ENCODE data around the gene CCDC194.
A peak's percentile ranks its signal among the peaks of the same experiment; 100 is the strongest.

Gene CCDC194

GRCh38 chr19:17414097-17414496 lies 20.1 kb upstream of the CCDC194 start:
- Histone ChIP-seq H3K36me3 (replicated peaks) (no peaks in the 10 kb centered on the region), H3K27me3 (replicated peaks) (peaks cover 11% of the 10 kb centered on the region), H3K4me3 (ENCODE audit: low read depth, low read length) (no peak overlapping the region), H3K27ac (no peak overlapping the region)
- TF ChIP-seq CTCF (IDR thresholded peaks at IDR 0.05; ENCODE audit: low read depth, low read length, missing control alignments) = no peak
- DNase-seq = no peak
- in situ Hi-C loops (cut with HindIII; ENCODE audit: low pct_ligation_motif_present, low sequenced_read_pairs) = no loop called here

- Histone ChIP-seq H3K36me3 (replicated peaks) (no peaks in the 10 kb centered on the region), H3K4me3 (ENCODE audit: low read depth, low read length) (no peak overlapping the region), H3K27ac (no peak overlapping the region), H3K27me3 (replicated peaks) (peaks cover 11% of the 10 kb centered on the region)
- TF ChIP-seq CTCF (IDR thresholded peaks at IDR 0.05; ENCODE audit: low read depth, low read length, missing control alignments) = no peak
- DNase-seq = no peak
- in situ Hi-C loops (cut with HindIII; ENCODE audit: low pct_ligation_motif_present, low sequenced_read_pairs) = no loop called here
Observed at GRCh38 chr19:17411801-17412200, 17.8 kb upstream of the CCDC194 start.

- Histone ChIP-seq H3K4me3 (ENCODE audit: low read depth, low read length) (no peak overlapping the region), H3K27ac (no peak overlapping the region), H3K36me3 (replicated peaks) (no peaks in the 10 kb centered on the region), H3K27me3 (replicated peaks) (peaks cover 11% of the 10 kb centered on the region)
- no peak for DNase-seq
- TF ChIP-seq CTCF (IDR thresholded peaks at IDR 0.05; ENCODE audit: low read depth, low read length, missing control alignments) = no peak
- in situ Hi-C loops (cut with HindIII; ENCODE audit: low pct_ligation_motif_present, low sequenced_read_pairs) = no loop called here
Observed at GRCh38 chr19:17409990-17410389, 16.0 kb upstream of the CCDC194 start.

GRCh38 chr19:17406887-17407196 lies 12.8 kb upstream of the CCDC194 start:
- no peaks in the 10 kb centered on the region for H3K27me3 ChIP-seq (replicated peaks)
- no peak overlapping the region for H3K4me3 ChIP-seq (ENCODE audit: low read depth, low read length)
- H3K27ac ChIP-seq = no peak overlapping the region
- no peaks in the 10 kb centered on the region for H3K36me3 ChIP-seq (replicated peaks)
- no peak for TF ChIP-seq CTCF (IDR thresholded peaks at IDR 0.05; ENCODE audit: low read depth, low read length, missing control alignments)
- in situ Hi-C loops (cut with HindIII; ENCODE audit: low pct_ligation_motif_present, low sequenced_read_pairs) = no loop called here
- no peak for DNase-seq

- DNase-seq = peak; percentile 44
- H3K4me3 ChIP-seq (ENCODE audit: low read depth, low read length) = no peak overlapping the region
- H3K36me3 ChIP-seq (replicated peaks) = no peaks in the 10 kb centered on the region
- no peak for TF ChIP-seq CTCF (IDR thresholded peaks at IDR 0.05; ENCODE audit: low read depth, low read length, missing control alignments)
- no peak overlapping the region for H3K27ac ChIP-seq
- in situ Hi-C loops (cut with HindIII; ENCODE audit: low pct_ligation_motif_present, low sequenced_read_pairs) = no loop called here
- H3K27me3 ChIP-seq (replicated peaks) = no peaks in the 10 kb centered on the region
Observed at GRCh38 chr19:17406046-17406886, 12.3 kb upstream of the CCDC194 start.
